H1 (cell line): ENCODE results near the gene AP3S1. TPM values are rescaled to one million over a fixed set of nuclear protein-coding genes. Genes with fewer than 3 reads are reported as not detected.
"Not testable (repeated sequence)": the region's sequence is repeated elsewhere in the genome, so short reads cannot be mapped to it uniquely, and the experiment has no call there.

Source experiments
- CTCF ChIA-PET: fragments of 300-600 bp; sonication (Branson Sonifier 250); formaldehyde crosslinking; loops from one replicate; lab custom pipeline; 2021; ENCODE audit not compliant: partially characterized antibody; lab: Charles Lee
- POLR2A ChIA-PET: fragments of 300-600 bp; sonication (Branson Sonifier 250); formaldehyde crosslinking; loops from one replicate; lab custom pipeline; 2021; ENCODE audit warnings: inconsistent platforms; ENCODE audit not compliant: partially characterized antibody; lab: Charles Lee
- DNase-seq, 2 experiments: peaks; one replicate each; pipeline versions ENCODE4 v3.0.0 to v3.0.0-alpha.2; 2010 to 2022; ENCODE audit warnings: low spot score in 2 of 2, low read depth in 1 of 2, mixed read lengths in 1 of 2
- FAIRE-seq: peaks from 2 replicates; lab custom pipeline; 2011; peaks lifted over from hg19 to GRCh38; lab: Jason Lieb, UNC
- H2AFZ ChIP-seq: 2 replicates; pipeline ENCODE4 v1.8.1; 2012; ENCODE audit warnings: low read length, inconsistent platforms
- H2AK5ac ChIP-seq: 2 replicates; pipeline ENCODE4 v1.6.1; 2013; ENCODE audit warnings: low read depth, low read length
- H2BK120ac ChIP-seq: replicated peaks from 2 replicates; pipeline ENCODE3; 2013; ENCODE audit warnings: low read depth, low read length, inconsistent platforms
- H2BK12ac ChIP-seq: 2 replicates; pipeline ENCODE4 v1.6.1; 2013; ENCODE audit warnings: low read depth, low read length
- H2BK15ac ChIP-seq: 2 replicates; pipeline ENCODE4 v1.6.1; 2013; ENCODE audit warnings: low read length
- H2BK20ac ChIP-seq: 2 replicates; pipeline ENCODE4 v1.6.1; 2013; ENCODE audit warnings: low read length
- H2BK5ac ChIP-seq: 2 replicates; pipeline ENCODE4 v1.6.1; 2013; ENCODE audit warnings: low read depth, low read length
- H3K14ac ChIP-seq: 2 replicates; pipeline ENCODE4 v1.6.1; 2013; ENCODE audit warnings: inconsistent platforms; ENCODE audit not compliant: insufficient read length
- H3K18ac ChIP-seq: 2 replicates; pipeline ENCODE4 v1.6.1; 2013; ENCODE audit warnings: low read length; ENCODE audit errors: extremely low read depth
- H3K23ac ChIP-seq: 2 replicates; pipeline ENCODE4 v1.6.1; 2013; ENCODE audit warnings: inconsistent platforms; ENCODE audit not compliant: insufficient read length
- H3K23me2 ChIP-seq: 2 replicates; pipeline ENCODE4 v1.6.1; 2013; ENCODE audit warnings: low read depth, low read length
- H3K27ac ChIP-seq: 2 replicates; pipeline ENCODE4 v1.6.1; 2011; ENCODE audit warnings: low read depth, low read length, inconsistent platforms
- H3K27me3 ChIP-seq, 4 experiments: replicated peaks in 1 of 4; 1 replicate in 1 of 4; 2 replicates in 3 of 4; pipeline versions ENCODE4 v1.6.1 to v1.8.1; 2011 to 2013; ENCODE audit warnings: low read length in 3 of 4, mild to moderate bottlenecking in 3 of 4, inconsistent platforms in 2 of 4, mixed read lengths in 2 of 4, moderate library complexity in 1 of 4; ENCODE audit not compliant: control insufficient read depth in 3 of 4, insufficient read depth in 3 of 4; ENCODE audit errors: extremely low read depth in 1 of 4
- H3K36me3 ChIP-seq, 4 experiments: 2 replicates each; pipeline versions ENCODE4 v1.6.1 to v1.8.1; 2011 to 2013; ENCODE audit warnings: mild to moderate bottlenecking in 4 of 4, low read length in 3 of 4, moderate library complexity in 2 of 4, control low read depth in 1 of 4, inconsistent platforms in 1 of 4; ENCODE audit not compliant: insufficient read depth in 4 of 4, control insufficient read depth in 2 of 4
- H3K4ac ChIP-seq: replicated peaks from 2 replicates; pipeline ENCODE3; 2013; ENCODE audit warnings: low read length, low read depth, mixed read lengths, inconsistent platforms; ENCODE audit not compliant: insufficient read length
- H3K4me1 ChIP-seq, 4 experiments: replicated peaks in 1 of 4; 1 replicate in 1 of 4; 2 replicates in 3 of 4; pipeline versions ENCODE4 v1.6.1 to v1.8.1; 2011 to 2013; ENCODE audit warnings: low read length in 3 of 4, inconsistent platforms in 2 of 4, mixed read lengths in 1 of 4; ENCODE audit not compliant: insufficient read depth in 4 of 4, control insufficient read depth in 3 of 4
- H3K4me2 ChIP-seq, 2 experiments: 2 replicates each; pipeline versions ENCODE4 v1.6.1 to v1.8.1; 2011 to 2013; ENCODE audit warnings: low read depth in 2 of 2, low read length in 2 of 2, control low read depth in 1 of 2, inconsistent platforms in 1 of 2, mild to moderate bottlenecking in 1 of 2; ENCODE audit not compliant: insufficient read depth in 1 of 2
- H3K4me3 ChIP-seq, 4 experiments: fragments of 200-600, 300-600 bp in 1 of 4; sonication (generic), shearing (Covaris generic), sonication (Bioruptor Twin) in 1 of 4; 2 replicates each; pipeline versions ENCODE4 v1.5.1 to v1.8.1; 2011 to 2016; ENCODE audit warnings: low read length in 4 of 4, low read depth in 3 of 4, control low read depth in 2 of 4, inconsistent platforms in 2 of 4, mild to moderate bottlenecking in 2 of 4, mixed read lengths in 1 of 4, moderate library complexity in 1 of 4; ENCODE audit not compliant: insufficient read depth in 2 of 4; ENCODE audit errors: extremely low read depth in 1 of 4
- H3K56ac ChIP-seq: replicated peaks from 2 replicates; pipeline ENCODE3; 2013; ENCODE audit warnings: low read depth, mild to moderate bottlenecking, mixed read lengths, low read length, inconsistent platforms; ENCODE audit not compliant: insufficient read length
- H3K79me1 ChIP-seq: 2 replicates; pipeline ENCODE4 v1.6.1; 2013; ENCODE audit warnings: low read depth, low read length, control low read depth
- H3K79me2 ChIP-seq, 2 experiments: 2 replicates each; pipeline versions ENCODE4 v1.6.1 to v1.8.1; 2012 to 2013; ENCODE audit warnings: low read length in 2 of 2, mild to moderate bottlenecking in 2 of 2, inconsistent platforms in 1 of 2; ENCODE audit not compliant: insufficient read depth in 2 of 2, control insufficient read depth in 1 of 2
- H3K9ac ChIP-seq, 4 experiments: replicated peaks in 1 of 4; 1 replicate in 1 of 4; 2 replicates in 3 of 4; pipeline versions ENCODE4 v1.6.1 to v1.8.1; 2011 to 2013; ENCODE audit warnings: low read depth in 3 of 4, low read length in 3 of 4, control low read depth in 2 of 4, mild to moderate bottlenecking in 2 of 4, moderate library complexity in 2 of 4, inconsistent platforms in 1 of 4; ENCODE audit errors: extremely low read depth in 1 of 4
- H3K9me3 ChIP-seq, 2 experiments: 2 replicates each; pipeline versions ENCODE4 v1.6.1 to v1.8.1; 2012 to 2013; ENCODE audit warnings: mild to moderate bottlenecking in 2 of 2, moderate library complexity in 2 of 2, control low read depth in 1 of 2, inconsistent platforms in 1 of 2, low read depth in 1 of 2, low read length in 1 of 2, mixed read lengths in 1 of 2; ENCODE audit not compliant: insufficient read depth in 2 of 2
- H4K20me1 ChIP-seq, 2 experiments: replicated peaks in 1 of 2; 2 replicates each; pipeline versions ENCODE3 to v1.8.1; 2011 to 2013; ENCODE audit warnings: inconsistent platforms in 2 of 2, low read length in 2 of 2, mild to moderate bottlenecking in 1 of 2; ENCODE audit not compliant: insufficient read depth in 2 of 2, control insufficient read depth in 1 of 2
- H4K5ac ChIP-seq: 2 replicates; pipeline ENCODE4 v1.6.1; 2013; ENCODE audit warnings: low read length, low read depth, mixed read lengths, inconsistent platforms; ENCODE audit not compliant: insufficient read length
- H4K8ac ChIP-seq: 2 replicates; pipeline ENCODE4 v1.8.0; 2013; ENCODE audit warnings: mild to moderate bottlenecking, moderate library complexity, low read length, inconsistent platforms; ENCODE audit not compliant: insufficient read depth; ENCODE audit errors: extremely low read depth
- H4K91ac ChIP-seq: replicated peaks from 2 replicates; pipeline ENCODE3; 2013; ENCODE audit warnings: low read length, mixed read lengths, inconsistent platforms; ENCODE audit not compliant: insufficient read length
- WGBS, 2 experiments: shearing (Covaris generic) in 1 of 2; methylation state at CpG; one replicate each; pipeline versions ENCODE4 v1.1.6 to v1.1.7; 2013 to 2015; ENCODE audit warnings: low lambda C conversion rate in 2 of 2, mixed read lengths in 2 of 2, inconsistent platforms in 1 of 2, low coverage in 1 of 2, missing lambda C conversion rate in 1 of 2; ENCODE audit not compliant: insufficient replicate concordance in 2 of 2, insufficient coverage in 1 of 2, insufficient read length in 1 of 2; ENCODE audit errors: extremely low coverage in 1 of 2, missing lambda C conversion rate in 1 of 2; 5-methylcytosine and 5-hydroxymethylcytosine counted together
- polyA plus RNA-seq, 7 experiments: library from polyadenylated mRNA; depleted of rRNA in 3 of 7; stranded (reverse) in 5 of 7; unstranded in 2 of 7; fragments of >200 nt in 5 of 7; fragments of 200-250 nt in 2 of 7; gene quantifications; 1 replicate in 5 of 7; 2 replicates in 1 of 7; 4 replicates in 1 of 7; pipeline versions ENCODE4 v1.2.1 to v1.2.3, GENCODE V29; 2011 to 2013; ENCODE audit warnings: missing spikeins in 2 of 7, mixed read lengths in 2 of 7
- total RNA-seq: library from RNA; stranded (reverse); fragmentation: NEBNext Ultra II Directional; extraction: Animal tissue kit (Norgen Biotek cat#: 25700); gene quantifications from 2 replicates; pipeline ENCODE4 v1.2.1, GENCODE V29; 2021

AP3S1 gene
- total and polyA plus RNA-seq, 2 of the 8 experiments (the other 6 are each of a cell fraction or from before 2014, with no cell fraction given), result 26.6 to 72.7 TPM

GRCh38 chr5:115808066-115808465, 33.7 kb upstream of the AP3S1 start:
- H4K20me1 ChIP-seq, POLR2A ChIA-PET, H3K4me1 ChIP-seq, H4K91ac ChIP-seq, H4K5ac ChIP-seq, H3K4ac ChIP-seq, H2BK12ac ChIP-seq, H4K8ac ChIP-seq, H3K56ac ChIP-seq, H3K27ac ChIP-seq, FAIRE-seq, H2AFZ ChIP-seq, DNase-seq, H2BK15ac ChIP-seq, H3K79me1 ChIP-seq, H2BK5ac ChIP-seq, H3K23me2 ChIP-seq, H3K4me2 ChIP-seq, H3K18ac ChIP-seq, H3K79me2 ChIP-seq, H3K27me3 ChIP-seq, H2AK5ac ChIP-seq, H2BK20ac ChIP-seq, H3K23ac ChIP-seq, H3K4me3 ChIP-seq, H3K9me3 ChIP-seq, H3K14ac ChIP-seq, H2BK120ac ChIP-seq, H3K9ac ChIP-seq: not testable (repeated sequence)
- WGBS, 2 experiments, result 88% methylated on average over 2 of the region's 2 CpGs; no CpG with 5 or more reads in 1 of the 2 experiments
- CTCF ChIA-PET, result interaction anchor here (1.7 to 2.1 kb wide), 3 partner anchors 9 to 173 kb away, joined by 4 to 11 read pairs (median 6); no protein-coding TSS in a partner anchor
- H3K36me3 ChIP-seq, result peaks cover 0 to 31% (median 1%) of the 10 kb centered on the region in 4 experiments; a peak in 6 of 8 replicates
